ENCODE results near the gene FBXW12.

DNA sequence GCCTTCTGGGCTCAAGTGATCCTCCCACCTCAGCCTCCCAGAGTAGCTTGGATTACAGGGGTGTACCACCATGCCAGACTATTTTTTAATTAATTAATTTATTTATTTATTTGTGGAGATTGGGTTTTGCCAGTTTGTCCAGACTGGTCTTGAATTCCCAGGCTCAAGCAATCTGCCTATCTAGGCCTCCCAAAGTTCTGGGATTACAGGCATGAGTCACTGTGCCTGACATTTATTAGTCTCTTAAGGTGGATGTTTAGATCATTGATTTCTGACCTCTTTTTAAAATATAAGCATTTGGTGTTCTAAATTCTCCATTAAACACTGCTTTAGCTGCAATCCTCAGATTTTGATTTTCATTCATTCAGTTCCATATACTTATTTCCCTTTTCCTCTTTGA lies 15.6 kb downstream of the FBXW12 start:
- TF ChIP-seq EZH2 (IDR thresholded peaks at IDR 0.05; ENCODE audit: borderline replicate concordance, insufficient read depth, low read depth, low read length, poor library complexity, severe bottlenecking), result no peak
- TF ChIP-seq, protein P1, sequence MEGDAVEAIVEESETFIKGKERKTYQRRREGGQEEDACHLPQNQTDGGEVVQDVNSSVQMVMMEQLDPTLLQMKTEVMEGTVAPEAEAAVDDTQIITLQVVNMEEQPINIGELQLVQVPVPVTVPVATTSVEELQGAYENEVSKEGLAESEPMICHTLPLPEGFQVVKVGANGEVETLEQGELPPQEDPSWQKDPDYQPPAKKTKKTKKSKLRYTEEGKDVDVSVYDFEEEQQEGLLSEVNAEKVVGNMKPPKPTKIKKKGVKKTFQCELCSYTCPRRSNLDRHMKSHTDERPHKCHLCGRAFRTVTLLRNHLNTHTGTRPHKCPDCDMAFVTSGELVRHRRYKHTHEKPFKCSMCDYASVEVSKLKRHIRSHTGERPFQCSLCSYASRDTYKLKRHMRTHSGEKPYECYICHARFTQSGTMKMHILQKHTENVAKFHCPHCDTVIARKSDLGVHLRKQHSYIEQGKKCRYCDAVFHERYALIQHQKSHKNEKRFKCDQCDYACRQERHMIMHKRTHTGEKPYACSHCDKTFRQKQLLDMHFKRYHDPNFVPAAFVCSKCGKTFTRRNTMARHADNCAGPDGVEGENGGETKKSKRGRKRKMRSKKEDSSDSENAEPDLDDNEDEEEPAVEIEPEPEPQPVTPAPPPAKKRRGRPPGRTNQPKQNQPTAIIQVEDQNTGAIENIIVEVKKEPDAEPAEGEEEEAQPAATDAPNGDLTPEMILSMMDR (IDR thresholded peaks at IDR 0.05), result no peak

Data from B cell (primary cell).